ENCODE measurements around the gene CROCC2.

CROCC2 gene

DNA sequence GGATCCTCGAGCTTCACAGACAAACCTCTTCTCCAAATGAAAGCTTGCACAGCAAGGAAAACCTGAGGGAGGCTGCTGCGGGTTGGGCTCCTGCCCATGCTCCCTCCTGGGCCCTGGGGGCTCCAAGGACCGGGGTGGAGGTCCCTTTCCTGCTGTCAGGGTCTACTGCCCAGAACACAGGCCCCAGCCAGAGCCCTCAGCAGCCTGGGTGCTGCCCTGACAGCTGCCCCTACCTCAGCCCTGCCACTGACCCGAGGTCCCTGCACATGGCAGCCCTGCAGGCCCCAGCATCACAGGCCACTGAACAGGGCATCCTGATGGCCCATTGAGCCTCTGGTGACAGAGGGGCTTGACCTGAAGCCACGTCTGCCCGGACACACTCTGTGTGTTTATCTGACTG, 41.0 kb downstream of the CROCC2 start:
- DNase-seq = no peak

- no peak for DNase-seq
Measured at GRCh38 chr2:240947607-240948006, 41.5 kb downstream of the CROCC2 start.

DNA sequence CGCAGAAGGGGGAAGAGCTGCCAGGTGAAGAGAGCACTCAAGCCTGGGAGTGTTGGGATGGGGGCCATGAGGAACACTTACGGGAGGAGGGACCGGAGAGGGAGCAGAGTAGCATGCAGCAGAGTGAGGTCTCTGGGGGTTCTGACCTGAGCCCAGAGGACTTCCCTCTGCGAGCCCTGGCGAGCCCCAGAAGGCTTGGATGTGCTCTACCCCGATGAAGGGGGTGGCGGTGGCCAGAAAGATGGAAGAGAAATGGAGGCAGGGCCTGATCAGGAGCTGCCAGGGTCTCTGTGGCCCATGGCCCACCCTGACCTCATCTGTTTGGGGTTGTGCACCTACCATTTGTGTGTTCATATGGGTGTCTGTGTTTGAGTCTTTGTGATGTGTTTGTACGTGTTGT, 42.0 kb downstream of the CROCC2 start:
- DNase-seq = no peak

DNA sequence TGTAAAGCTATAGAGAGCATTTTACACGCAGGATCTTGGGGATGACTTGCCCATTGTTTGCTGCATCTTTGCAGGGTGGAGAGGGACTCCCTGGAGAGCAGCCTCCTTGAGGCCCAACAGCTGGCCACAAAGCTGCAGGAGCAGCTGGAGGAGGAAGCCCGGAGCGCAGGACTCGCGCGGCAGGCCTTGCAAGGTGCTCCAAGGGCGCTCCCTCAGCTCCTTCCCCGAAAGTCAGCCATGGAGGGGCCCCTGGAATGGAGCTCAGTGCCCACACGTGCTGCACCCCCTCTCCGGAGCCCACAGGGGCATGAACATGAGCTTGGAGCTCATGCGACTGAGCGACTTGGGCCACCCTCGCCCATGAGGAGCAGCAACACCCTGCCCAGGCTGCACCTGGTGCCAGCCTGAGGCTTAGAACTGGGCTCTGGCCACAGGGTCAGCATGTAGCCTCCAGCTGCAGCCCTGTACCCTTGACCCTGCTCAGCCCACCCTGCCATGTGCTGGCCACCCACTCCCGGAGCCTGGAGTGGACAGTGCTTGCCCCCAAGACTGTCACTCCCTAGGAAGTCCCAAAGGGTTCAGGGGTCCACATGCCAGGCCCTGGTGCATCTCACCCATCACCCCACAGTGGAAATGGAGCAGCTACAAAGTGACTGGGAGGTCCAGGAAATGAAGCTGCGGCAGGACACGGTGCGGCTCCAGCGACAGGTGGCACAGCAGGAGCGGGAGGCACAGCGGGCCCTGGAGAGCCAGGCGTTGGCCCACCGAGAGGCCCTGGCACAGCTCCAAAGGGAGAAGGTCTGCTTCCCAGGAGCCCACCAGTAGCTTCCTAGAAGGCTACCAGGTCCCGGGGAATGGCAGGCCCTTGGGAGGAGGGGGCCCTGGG, 43.0 kb downstream of the CROCC2 start:
- DNase-seq = no peak

DNA sequence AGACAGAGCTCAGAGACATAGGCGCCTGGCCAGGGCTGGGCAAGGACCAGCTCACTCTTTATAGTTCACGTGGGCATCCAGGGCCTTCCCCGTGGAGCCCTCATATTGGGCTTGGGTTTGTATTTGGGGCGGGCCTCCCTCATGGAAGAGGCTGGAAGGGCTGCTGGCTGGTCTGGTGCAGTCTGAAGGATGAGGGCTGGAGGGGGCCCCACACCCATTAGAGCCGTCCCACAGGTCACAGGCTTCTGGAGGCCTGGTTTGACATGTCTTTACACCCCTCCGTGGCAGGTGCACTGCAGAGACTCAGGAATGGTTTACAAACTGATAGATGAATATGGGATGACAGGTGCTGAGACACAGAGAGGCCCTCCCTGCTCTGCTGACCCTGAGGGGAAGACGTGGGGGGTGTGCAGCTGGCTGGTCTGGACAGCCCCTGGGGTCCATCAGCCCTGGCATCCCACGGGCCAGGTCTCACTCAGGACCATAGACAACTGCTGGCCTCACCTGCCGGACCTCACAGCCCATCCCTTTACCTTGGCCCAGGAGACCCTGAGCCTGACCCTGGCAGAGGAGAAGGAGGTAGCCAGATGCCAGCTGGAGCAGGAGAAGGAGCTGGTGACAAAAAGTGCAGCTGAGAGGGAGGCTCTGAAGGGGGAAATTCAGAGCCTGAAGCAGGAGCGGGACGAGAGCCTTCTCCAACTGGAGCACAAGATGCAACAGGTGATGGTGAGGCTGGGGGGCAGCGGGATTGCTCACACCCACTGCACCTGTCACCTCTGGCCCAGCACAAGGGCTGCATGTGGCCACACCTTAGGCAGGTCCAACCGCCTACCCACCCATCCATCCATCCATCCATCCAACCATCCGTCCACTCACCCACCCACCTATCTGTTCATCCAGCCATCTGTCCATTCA, 43.9 kb downstream of the CROCC2 start:
- no peak for DNase-seq

GRCh38 chr2:240951045-240951594, 45.0 kb downstream of the CROCC2 start:
- no peak for DNase-seq

DNA sequence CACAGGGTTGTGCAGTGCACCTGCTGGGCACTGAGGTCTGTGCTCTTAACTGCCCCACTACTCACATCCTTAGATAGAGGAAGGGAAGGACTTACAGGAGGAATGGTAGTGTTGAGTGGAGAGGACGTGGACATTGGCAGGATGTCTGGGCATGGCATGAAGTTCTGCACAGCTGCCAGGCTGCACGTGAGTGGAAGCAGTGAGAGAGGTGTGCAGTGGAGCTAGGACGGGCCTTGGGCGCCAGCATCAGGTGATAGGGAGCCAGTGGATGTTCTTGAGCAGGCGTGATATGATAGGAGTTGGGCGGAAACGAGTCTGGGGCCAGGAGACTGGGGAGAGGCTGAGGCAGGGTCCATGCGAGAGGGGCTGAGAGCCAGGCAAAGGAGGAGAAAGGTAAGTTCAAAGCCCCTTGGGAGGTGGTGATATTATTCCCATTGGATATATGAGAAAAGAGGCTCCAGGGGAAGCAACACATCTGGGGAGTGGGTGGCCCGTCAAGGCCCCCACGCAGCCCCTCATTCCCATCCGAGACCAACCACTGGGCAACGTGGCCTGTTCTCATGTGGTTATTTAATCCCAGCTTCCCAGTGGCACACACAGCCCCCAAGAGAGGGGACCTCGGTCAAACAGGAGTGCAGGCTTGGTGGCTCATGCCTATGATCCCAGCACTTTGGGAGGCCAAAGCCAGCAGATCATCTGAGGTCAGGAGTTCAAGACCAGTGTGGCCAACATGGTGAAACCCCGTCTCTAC, 46.5 kb downstream of the CROCC2 start:
- DNase-seq = no peak

DNA sequence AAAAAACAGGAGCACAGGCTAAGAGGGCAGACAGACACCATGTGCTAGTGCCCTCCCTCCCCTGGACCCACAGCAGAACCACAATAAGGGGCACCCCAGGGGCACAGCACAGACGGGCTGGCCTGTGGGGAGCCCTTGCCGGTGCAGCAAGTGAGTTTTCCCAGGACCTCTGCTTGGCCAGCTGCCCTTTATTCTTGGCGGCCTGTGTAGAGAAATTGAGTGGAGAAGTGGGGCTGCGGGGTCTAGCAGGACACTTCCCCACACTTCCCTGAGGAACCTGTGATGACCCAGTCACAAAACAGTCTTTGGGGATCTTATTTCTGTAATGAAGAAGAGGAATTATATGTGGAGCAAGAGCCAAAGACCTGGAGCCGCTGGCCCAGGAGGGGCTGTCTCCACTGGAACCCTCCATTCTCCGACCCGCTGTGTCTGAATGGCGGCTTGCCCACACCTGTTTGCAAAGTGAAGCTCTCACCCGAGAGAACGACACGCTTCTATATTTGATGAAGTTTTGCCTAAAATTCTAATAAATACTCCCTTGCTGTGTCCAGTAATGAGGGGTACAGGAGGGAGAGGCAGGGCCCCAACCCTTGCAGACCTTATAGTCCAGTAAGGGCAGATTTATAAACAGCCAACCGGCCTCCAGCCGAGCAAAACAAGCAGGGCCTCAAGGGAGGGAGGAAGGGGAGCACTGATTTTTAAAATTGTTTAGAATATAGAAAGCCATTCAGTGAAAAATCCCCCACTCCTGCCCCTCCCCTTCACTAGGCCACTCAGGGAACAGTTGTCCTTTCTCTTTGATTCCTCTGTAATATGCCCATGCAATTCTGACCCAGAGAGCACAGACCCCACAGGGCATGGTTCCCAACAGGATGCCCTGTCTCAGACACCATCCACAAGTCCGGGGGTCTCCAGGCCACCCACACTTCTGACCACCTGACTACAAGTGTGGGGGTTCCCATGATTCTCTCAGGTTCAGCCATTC, 47.6 kb downstream of the CROCC2 start:
- no peak for DNase-seq

- DNase-seq = no peak
Measured at GRCh38 chr2:240954436-240955305, 48.5 kb downstream of the CROCC2 start.

- no peak for DNase-seq
Measured at GRCh38 chr2:240955306-240956170, 49.4 kb downstream of the CROCC2 start.

DNA sequence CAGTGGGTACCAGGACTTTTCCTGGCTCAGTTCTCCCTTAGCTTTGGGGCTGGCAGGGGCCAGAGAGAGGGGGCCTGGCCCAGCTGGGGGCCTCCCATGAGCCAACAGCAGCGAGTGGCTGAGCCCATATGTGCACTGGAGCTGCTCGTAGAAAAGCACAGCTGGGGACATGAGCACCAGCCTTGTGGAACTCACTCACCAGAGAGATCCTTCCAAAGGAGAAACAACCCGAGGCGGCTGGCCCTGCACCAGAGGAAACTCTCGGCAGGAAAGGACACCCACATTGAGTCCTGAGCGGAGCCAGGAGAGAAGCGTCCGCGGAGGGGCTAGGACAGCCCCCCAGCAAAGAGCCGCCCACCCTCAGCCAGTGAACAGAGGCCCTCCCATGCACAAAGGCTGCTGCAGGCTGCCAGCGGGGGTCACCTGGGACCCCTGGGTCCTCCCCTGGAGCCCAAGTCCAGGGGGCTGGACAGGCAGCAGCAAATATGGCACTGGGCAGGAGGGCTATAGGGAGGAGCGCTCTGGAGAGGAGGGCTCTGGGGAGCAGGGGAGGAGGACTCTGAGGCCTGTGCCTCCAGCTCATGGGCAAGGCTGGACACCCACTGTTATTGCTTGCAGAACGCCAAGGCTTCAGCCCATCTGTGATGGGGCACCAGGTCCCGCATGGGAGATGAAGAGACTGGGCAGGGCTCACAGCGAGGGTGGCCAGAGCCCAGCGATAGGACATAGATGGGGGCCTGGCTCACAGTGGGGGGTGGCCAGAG, 50.2 kb downstream of the CROCC2 start:
- no peak for DNase-seq

DNA sequence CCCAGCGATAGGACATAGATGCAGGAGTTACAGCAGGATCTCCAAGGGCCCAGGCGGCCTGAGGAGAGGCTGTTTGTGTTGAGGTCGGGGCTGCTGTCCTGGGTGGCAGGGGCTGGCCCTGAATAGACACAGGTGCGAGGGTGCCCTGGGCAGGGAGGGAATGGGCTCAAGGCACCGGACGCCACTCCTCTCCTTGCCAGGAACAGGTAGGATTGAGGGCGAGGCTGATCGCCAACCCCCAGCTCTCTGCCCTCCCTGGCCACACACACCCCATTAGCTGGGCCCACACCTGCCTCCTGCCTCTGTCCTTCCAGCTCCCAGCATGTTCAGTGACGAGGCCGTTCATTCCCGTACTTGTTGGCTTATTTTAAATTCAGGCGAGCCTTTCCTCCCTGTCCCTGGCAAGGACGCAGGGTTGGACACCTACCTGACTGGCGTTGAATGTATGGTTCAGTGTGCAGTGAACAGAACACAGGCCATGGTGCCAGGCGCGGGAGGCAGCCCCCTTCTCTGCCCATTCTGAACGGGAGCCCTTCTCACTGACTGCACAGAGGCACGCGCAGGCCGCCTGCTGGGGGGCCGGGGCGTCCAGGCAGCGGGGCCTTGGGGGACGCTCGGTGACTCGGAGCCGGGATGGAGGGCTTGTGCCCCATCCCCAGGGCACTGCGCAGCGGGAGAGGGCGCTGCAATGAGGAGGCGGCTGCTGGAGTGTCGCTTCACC, 51.0 kb downstream of the CROCC2 start:
- DNase-seq = no peak

- no peak for DNase-seq
Measured at GRCh38 chr2:240957656-240958365, 51.7 kb downstream of the CROCC2 start.

DNA sequence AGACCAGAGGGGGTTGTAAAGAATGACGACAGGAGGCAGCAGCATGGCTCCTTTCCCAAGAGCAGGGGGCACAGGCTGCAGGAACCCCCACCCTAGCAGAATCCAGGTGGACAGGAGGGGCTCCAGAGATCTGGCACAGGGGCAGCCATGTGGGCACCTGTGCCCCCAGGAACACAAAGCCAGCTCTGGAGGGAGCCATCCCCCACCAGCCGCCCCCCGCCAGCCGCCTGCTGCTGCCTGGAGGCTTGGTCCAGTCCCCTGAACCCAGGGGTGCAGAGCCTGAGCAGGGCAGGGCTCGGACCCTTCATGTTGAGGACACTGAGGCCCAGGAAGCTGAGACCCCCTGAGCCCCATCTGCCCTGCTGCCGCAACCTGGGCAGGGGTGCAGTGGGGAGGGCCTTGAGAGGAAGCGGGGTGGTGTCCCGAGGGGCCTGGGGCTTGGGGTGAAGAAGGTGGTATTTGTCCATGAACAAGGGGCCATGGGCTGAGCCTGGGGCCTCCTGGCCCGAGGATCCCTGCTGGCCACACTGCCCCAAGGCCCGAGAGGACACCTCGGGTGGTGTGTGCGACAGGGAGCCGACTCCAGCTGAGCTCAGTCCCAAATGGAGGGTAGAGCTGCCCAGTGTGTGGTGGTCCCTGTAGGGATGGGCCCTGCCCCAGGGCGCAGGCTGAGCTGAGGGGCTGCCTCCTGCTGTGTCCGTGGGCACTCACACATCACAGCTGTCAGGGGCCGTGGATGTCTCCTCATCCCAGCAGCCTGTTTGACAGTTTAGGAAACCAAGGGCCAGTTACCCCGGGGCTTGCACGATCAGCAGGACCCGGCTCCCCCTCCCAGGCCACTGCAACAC, 52.5 kb downstream of the CROCC2 start:
- DNase-seq = no peak

- no peak for DNase-seq
Measured at GRCh38 chr2:240959214-240959940, 53.2 kb downstream of the CROCC2 start.

- DNase-seq = no peak
Measured at GRCh38 chr2:240959941-240960308, 53.8 kb downstream of the CROCC2 start.

Measured in inflammatory macrophage treated with lipopolysaccharide for 1 hour (primary cell).